Mesenchymal stem cell (in vitro differentiated cells and primary cell): ENCODE measurements around the gene HIVEP3.

Experiments
- DNase-seq: peaks from one replicate; pipeline ENCODE4 v3.0.0-alpha.2; 2013
- H2AFZ ChIP-seq: one replicate; pipeline ENCODE4 v1.6.1; 2013; ENCODE audit warnings: low read depth, mild to moderate bottlenecking, control low read depth, inconsistent platforms, low read length, moderate library complexity
- H2AK5ac ChIP-seq: 2 replicates; pipeline ENCODE4 v1.6.1; 2013; ENCODE audit warnings: low read length, moderate library complexity, mild to moderate bottlenecking, inconsistent platforms; ENCODE audit not compliant: severe bottlenecking
- H2BK120ac ChIP-seq: one replicate; pipeline ENCODE4 v1.6.1; 2013; ENCODE audit warnings: low read depth, mild to moderate bottlenecking, inconsistent platforms, low read length, moderate library complexity
- H2BK12ac ChIP-seq, 2 experiments: one replicate each; pipeline ENCODE4 v1.6.1; 2013; ENCODE audit warnings: inconsistent platforms in 2 of 2, low read length in 2 of 2, mild to moderate bottlenecking in 2 of 2, moderate library complexity in 2 of 2, control low read depth in 1 of 2
- H2BK15ac ChIP-seq: one replicate; pipeline ENCODE4 v1.6.1; 2013; ENCODE audit warnings: mild to moderate bottlenecking, low read depth, inconsistent platforms; ENCODE audit not compliant: poor library complexity, severe bottlenecking
- H2BK5ac ChIP-seq: 2 replicates; pipeline ENCODE4 v1.6.1; 2013; ENCODE audit warnings: low read depth, mild to moderate bottlenecking, low read length, control low read depth, inconsistent platforms; ENCODE audit not compliant: poor library complexity, severe bottlenecking
- H3K14ac ChIP-seq, 2 experiments: one replicate each; pipeline ENCODE4 v1.6.1; 2013; ENCODE audit warnings: inconsistent platforms in 2 of 2, low read length in 2 of 2, control low read depth in 1 of 2, mild to moderate bottlenecking in 1 of 2, moderate library complexity in 1 of 2
- H3K18ac ChIP-seq, 2 experiments: one replicate each; pipeline ENCODE4 v1.6.1; 2013; ENCODE audit warnings: inconsistent platforms in 2 of 2, low read length in 2 of 2, control low read depth in 1 of 2, low read depth in 1 of 2, mild to moderate bottlenecking in 1 of 2
- H3K23ac ChIP-seq, 2 experiments: one replicate each; pipeline ENCODE4 v1.6.1; 2013; ENCODE audit warnings: inconsistent platforms in 2 of 2, low read length in 2 of 2, mild to moderate bottlenecking in 2 of 2, moderate library complexity in 2 of 2, control low read depth in 1 of 2
- H3K27ac ChIP-seq: 2 replicates; pipeline ENCODE4 v1.5.1; 2013; ENCODE audit warnings: mild to moderate bottlenecking, moderate library complexity, low read length, control low read depth, inconsistent platforms; ENCODE audit not compliant: poor library complexity, severe bottlenecking
- H3K27me3 ChIP-seq, 2 experiments: 2 replicates each; pipeline versions ENCODE4 v1.6.1 to v1.7.0; 2013; ENCODE audit warnings: low read length in 2 of 2, mild to moderate bottlenecking in 2 of 2, moderate library complexity in 2 of 2, control low read depth in 1 of 2, inconsistent platforms in 1 of 2; ENCODE audit not compliant: control insufficient read depth in 1 of 2, insufficient read depth in 1 of 2
- H3K36me3 ChIP-seq, 2 experiments: 2 replicates each; pipeline versions ENCODE4 v1.6.1 to v1.7.0; 2013; ENCODE audit warnings: low read length in 2 of 2, control low read depth in 1 of 2, inconsistent platforms in 1 of 2, low read depth in 1 of 2, mild to moderate bottlenecking in 1 of 2; ENCODE audit not compliant: insufficient read depth in 2 of 2, control insufficient read depth in 1 of 2
- H3K4ac ChIP-seq, 2 experiments: one replicate each; pipeline ENCODE4 v1.6.1; 2013; ENCODE audit warnings: inconsistent platforms in 2 of 2, low read length in 2 of 2, mild to moderate bottlenecking in 2 of 2, moderate library complexity in 2 of 2, control low read depth in 1 of 2, low read depth in 1 of 2
- H3K4me1 ChIP-seq: 2 replicates; pipeline ENCODE4 v1.6.1; 2013; ENCODE audit warnings: low read depth, low read length, control low read depth; ENCODE audit not compliant: control insufficient read depth, insufficient read depth
- H3K4me2 ChIP-seq: 2 replicates; pipeline ENCODE4 v1.6.1; 2013; ENCODE audit warnings: low read length, mild to moderate bottlenecking, inconsistent platforms; ENCODE audit not compliant: poor library complexity, severe bottlenecking
- H3K4me3 ChIP-seq, 2 experiments: 2 replicates each; pipeline versions ENCODE4 v1.5.1 to v1.7.0; 2013; ENCODE audit warnings: low read length in 2 of 2, mild to moderate bottlenecking in 2 of 2, control low read depth in 1 of 2, low read depth in 1 of 2; ENCODE audit not compliant: insufficient read depth in 1 of 2
- H3K79me1 ChIP-seq: replicated peaks from 2 replicates; pipeline ENCODE4 v1.6.1; 2013; ENCODE audit warnings: mild to moderate bottlenecking, control low read depth, low read length, inconsistent platforms; ENCODE audit not compliant: poor library complexity, severe bottlenecking
- H3K9ac ChIP-seq: 2 replicates; pipeline ENCODE4 v1.7.0; 2013; ENCODE audit warnings: mild to moderate bottlenecking, low read length, moderate library complexity
- H3K9me3 ChIP-seq: 2 replicates; pipeline ENCODE4 v1.7.0; 2013; ENCODE audit warnings: mild to moderate bottlenecking, low read length; ENCODE audit not compliant: control insufficient read depth
- H4K8ac ChIP-seq: one replicate; pipeline ENCODE4 v1.6.1; 2013; ENCODE audit warnings: inconsistent platforms, mild to moderate bottlenecking, low read length, moderate library complexity
- H4K91ac ChIP-seq: one replicate; pipeline ENCODE4 v1.6.1; 2013; ENCODE audit warnings: mild to moderate bottlenecking, low read length, inconsistent platforms
- WGBS: methylation state at CpG from one replicate; pipeline ENCODE4 v1.1.7; 2013; ENCODE audit warnings: mixed read lengths; 5-methylcytosine and 5-hydroxymethylcytosine counted together

The HIVEP3 gene

DNA sequence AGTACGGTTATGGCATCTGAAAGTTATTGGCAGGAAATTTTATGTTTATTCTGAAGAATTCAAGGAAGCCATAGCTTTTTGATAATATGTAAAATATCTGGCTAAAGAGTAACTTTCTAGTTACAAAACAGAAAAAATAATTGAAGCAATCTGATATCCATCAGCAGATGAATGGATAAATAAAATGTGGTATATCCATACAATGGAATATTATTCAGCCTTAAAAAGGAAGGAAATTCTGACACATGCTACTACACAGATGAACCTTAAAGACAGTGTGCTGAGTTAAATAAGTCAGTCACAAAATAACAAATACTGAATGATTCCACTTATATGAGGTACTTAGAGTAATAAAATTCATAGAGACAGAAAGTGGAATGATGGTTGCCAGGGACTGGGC is 25.0 kb upstream of the HIVEP3 start:
- no peak overlapping the region for H2BK5ac ChIP-seq
- H3K23ac ChIP-seq: no peak overlapping the region
- H3K9ac ChIP-seq: no peak overlapping the region
- H2AK5ac ChIP-seq: no peak overlapping the region
- WGBS: no CpG with 5 or more reads among the region's 1 CpG
- H3K4me3 ChIP-seq: no peak overlapping the region
- no peak overlapping the region for H2AFZ ChIP-seq
- H3K4me1 ChIP-seq: no peaks in the 10 kb centered on the region
- no peak overlapping the region for H2BK12ac ChIP-seq
- H3K4me2 ChIP-seq: no peak overlapping the region
- H3K27me3 ChIP-seq: no peaks in the 10 kb centered on the region
- H2BK15ac ChIP-seq: no peak overlapping the region
- no peaks in the 10 kb centered on the region for H3K9me3 ChIP-seq
- peaks cover 12% of the 10 kb centered on the region for H3K79me1 ChIP-seq
- H4K91ac ChIP-seq: no peak overlapping the region
- H4K8ac ChIP-seq: no peak overlapping the region
- H3K14ac ChIP-seq: no peak overlapping the region
- H2BK120ac ChIP-seq: no peak overlapping the region
- no peak overlapping the region for H3K18ac ChIP-seq
- no peak for DNase-seq
- no peaks in the 10 kb centered on the region for H3K36me3 ChIP-seq
- H3K27ac ChIP-seq: no peak overlapping the region
- H3K4ac ChIP-seq: no peak overlapping the region

DNA sequence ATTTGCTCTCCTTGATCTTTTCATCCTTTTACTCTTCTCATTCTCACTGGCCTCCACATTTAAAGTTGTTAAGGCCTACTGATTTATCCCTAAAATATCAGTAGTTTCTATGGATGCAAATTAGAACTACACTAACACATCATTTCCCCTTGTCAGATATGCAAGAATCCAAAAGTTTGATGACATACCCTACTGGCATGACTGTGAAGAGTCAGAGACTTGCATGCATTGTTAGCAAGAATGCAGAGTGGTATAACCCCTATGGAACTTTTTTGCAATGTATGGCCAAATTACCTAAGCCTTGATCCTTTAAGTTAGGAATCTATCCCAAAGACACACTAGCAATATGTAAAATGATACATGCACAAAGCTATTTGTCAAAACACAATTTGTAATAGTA is 23.6 kb upstream of the HIVEP3 start:
- no peak overlapping the region for H3K23ac ChIP-seq
- no peak overlapping the region for H3K14ac ChIP-seq
- no peak overlapping the region for H4K8ac ChIP-seq
- H2BK15ac ChIP-seq: no peak overlapping the region
- no peaks in the 10 kb centered on the region for H3K4me1 ChIP-seq
- H3K18ac ChIP-seq: no peak overlapping the region
- H3K4me3 ChIP-seq: no peak overlapping the region
- H3K9me3 ChIP-seq: no peaks in the 10 kb centered on the region
- no peak overlapping the region for H3K4me2 ChIP-seq
- no peak overlapping the region for H3K9ac ChIP-seq
- no peaks in the 10 kb centered on the region for H3K36me3 ChIP-seq
- H3K27me3 ChIP-seq: no peaks in the 10 kb centered on the region
- H2AK5ac ChIP-seq: no peak overlapping the region
- no peak overlapping the region for H2BK12ac ChIP-seq
- H2AFZ ChIP-seq: no peak overlapping the region
- H3K27ac ChIP-seq: no peak overlapping the region
- H2BK5ac ChIP-seq: no peak overlapping the region
- no peak for DNase-seq
- no peak overlapping the region for H2BK120ac ChIP-seq
- H4K91ac ChIP-seq: no peak overlapping the region
- H3K79me1 ChIP-seq: peaks cover 14% of the 10 kb centered on the region
- no peak overlapping the region for H3K4ac ChIP-seq

DNA sequence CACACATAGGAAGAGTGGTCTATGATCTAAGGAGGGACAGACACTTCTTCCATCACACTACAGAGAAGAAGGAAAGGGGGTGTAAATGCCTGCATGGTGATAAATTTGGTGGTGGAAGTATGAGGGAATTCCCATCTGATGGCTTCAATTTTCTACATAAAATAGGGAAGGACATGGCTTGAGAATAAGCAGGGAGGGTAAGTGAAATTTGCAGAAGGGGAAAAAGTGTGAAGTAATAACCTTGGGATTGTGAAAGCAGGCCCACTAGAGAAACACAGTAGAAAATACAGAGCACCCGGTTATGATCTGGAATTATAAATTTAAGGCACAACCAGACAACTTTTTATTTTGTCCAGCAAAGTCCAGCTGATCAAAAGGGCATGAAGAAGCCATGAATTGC is 22.7 kb upstream of the HIVEP3 start:
- no peak overlapping the region for H2BK15ac ChIP-seq
- H4K91ac ChIP-seq: no peak overlapping the region
- no peak overlapping the region for H3K4me3 ChIP-seq
- no peak overlapping the region for H3K4ac ChIP-seq
- no peak overlapping the region for H3K9ac ChIP-seq
- no peaks in the 10 kb centered on the region for H3K9me3 ChIP-seq
- H3K14ac ChIP-seq: no peak overlapping the region
- DNase-seq: no peak
- H3K23ac ChIP-seq: no peak overlapping the region
- H4K8ac ChIP-seq: no peak overlapping the region
- no peak overlapping the region for H2BK12ac ChIP-seq
- H2BK5ac ChIP-seq: no peak overlapping the region
- H3K4me2 ChIP-seq: no peak overlapping the region
- no peaks in the 10 kb centered on the region for H3K4me1 ChIP-seq
- H3K79me1 ChIP-seq: peaks cover 11% of the 10 kb centered on the region
- H2AFZ ChIP-seq: no peak overlapping the region
- H2BK120ac ChIP-seq: no peak overlapping the region
- H3K18ac ChIP-seq: no peak overlapping the region
- H3K27ac ChIP-seq: no peak overlapping the region
- H3K36me3 ChIP-seq: no peaks in the 10 kb centered on the region
- H3K27me3 ChIP-seq: no peaks in the 10 kb centered on the region
- WGBS: 30% methylated on average over 1 of the region's 1 CpG
- no peak overlapping the region for H2AK5ac ChIP-seq

- Histone ChIP-seq H3K27me3 (no peaks in the 10 kb centered on the region), H3K18ac (no peak overlapping the region), H3K36me3 (no peaks in the 10 kb centered on the region), H2BK120ac (no peak overlapping the region), H3K23ac (no peak overlapping the region), H4K91ac (no peak overlapping the region), H3K4me2 (no peak overlapping the region), H3K4me3 (no peak overlapping the region), H2AK5ac (no peak overlapping the region), H3K4me1 (no peaks in the 10 kb centered on the region), H3K4ac (no peak overlapping the region), H2BK12ac (no peak overlapping the region), H2AFZ (no peak overlapping the region), H4K8ac (no peak overlapping the region), H3K9ac (no peak overlapping the region), H2BK15ac (no peak overlapping the region), H3K14ac (no peak overlapping the region), H3K27ac (no peak overlapping the region), H3K9me3 (no peaks in the 10 kb centered on the region), H3K79me1 (peaks cover 11% of the 10 kb centered on the region), H2BK5ac (no peak overlapping the region)
- DNase-seq: no peak
- 56% methylated on average over 5 of the region's 5 CpGs for WGBS
These were observed 20.5 kb upstream of the HIVEP3 start for GRCh38 chr1:41939194-41939593.
